ENCODE results near the gene GTPBP1.

The GTPBP1 gene

DNA sequence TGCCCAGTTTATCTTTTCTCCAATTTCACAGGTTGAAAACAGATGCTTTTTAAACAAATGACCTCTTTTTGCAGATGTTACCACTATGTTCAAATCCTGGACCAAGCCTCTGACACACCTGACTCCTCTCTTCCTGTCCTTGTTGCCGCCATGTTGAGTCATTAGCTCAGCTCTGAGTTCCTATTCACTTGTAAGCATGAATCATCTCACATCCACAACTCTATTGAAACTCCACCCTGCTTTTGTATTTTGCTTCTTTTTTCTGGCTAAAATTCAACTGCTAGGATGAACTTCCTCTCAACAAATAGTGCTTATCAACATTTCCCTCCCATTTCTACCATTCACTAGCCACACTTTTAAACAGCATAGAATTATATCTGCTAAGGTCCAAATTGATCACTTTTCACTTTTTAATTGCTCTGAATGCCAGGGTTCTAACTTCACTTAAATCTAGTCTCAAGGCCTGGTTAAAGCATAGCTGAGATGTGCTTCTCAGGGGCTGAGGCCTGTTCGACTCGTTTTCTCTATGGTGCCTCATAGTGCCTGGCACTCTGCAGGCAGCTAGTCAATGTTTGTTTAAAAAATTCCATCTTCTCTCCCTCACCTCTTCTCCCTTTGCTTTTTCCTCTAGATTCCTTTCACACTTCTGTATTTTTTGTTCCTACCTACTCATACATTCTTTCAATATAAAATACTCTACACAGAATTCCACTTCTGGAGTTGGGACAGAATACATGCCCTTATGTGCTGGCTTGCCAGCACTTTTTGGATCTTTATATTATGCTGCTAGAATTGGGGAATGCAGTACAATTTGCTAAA, 8.9 kb upstream of the GTPBP1 start:
- Histone ChIP-seq H3K9ac (ENCODE audit: low read length) (peak overlapping the region; percentile 44), H3K4me1 (ENCODE audit: control insufficient read depth, insufficient read depth, low read length) (peaks cover 46% of the 10 kb centered on the region), H3K4me3 (ENCODE audit: low read length) (no peak overlapping the region), H3K9me3 (ENCODE audit: control insufficient read depth, low read length) (no peaks in the 10 kb centered on the region), H3K27me3 (ENCODE audit: control insufficient read depth, insufficient read depth, low read length) (no peaks in the 10 kb centered on the region), H3K36me3 (ENCODE audit: control insufficient read depth, insufficient read depth, low read length) (no peaks in the 10 kb centered on the region)

DNA sequence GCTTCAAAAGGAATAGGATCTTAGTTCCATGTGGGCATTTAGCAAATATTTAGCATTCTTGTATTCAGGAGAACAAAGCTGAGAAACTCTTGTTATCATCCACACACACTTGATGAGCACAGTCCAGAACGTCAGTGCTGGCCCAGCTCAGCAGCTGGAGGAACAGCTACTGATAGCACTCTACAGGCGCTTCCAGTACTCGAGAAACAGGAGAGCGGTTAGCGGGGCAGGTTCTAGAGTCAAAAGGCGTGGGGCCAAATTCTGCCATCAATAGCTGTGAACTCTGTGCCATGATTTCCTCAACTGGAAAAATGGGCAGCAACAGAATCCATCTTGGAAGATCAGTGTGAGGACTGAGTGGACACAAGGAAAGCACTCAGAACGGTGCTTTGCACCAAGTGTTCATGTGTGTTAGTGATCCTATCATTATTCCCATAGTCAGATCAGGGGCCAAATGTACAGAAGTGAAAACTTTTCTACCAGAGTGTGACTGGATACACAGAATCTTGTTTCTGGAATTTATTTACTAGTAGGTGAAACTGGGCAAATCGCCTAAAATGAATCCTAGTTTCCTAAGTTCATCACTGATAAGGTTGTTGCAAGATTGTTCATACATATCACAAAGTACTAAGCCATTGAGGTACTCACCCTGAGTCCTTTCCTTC, 8.2 kb upstream of the GTPBP1 start:
- peaks cover 46% of the 10 kb centered on the region for H3K4me1 ChIP-seq (ENCODE audit: control insufficient read depth, insufficient read depth, low read length)
- H3K36me3 ChIP-seq (ENCODE audit: control insufficient read depth, insufficient read depth, low read length): no peaks in the 10 kb centered on the region
- H3K9me3 ChIP-seq (ENCODE audit: control insufficient read depth, low read length): no peaks in the 10 kb centered on the region
- H3K27me3 ChIP-seq (ENCODE audit: control insufficient read depth, insufficient read depth, low read length): no peaks in the 10 kb centered on the region
- peak overlapping the region; percentile 30 for H3K9ac ChIP-seq (ENCODE audit: low read length)
- no peak overlapping the region for H3K4me3 ChIP-seq (ENCODE audit: low read length)

- H3K9ac ChIP-seq (ENCODE audit: low read length): peak overlapping the region; percentile 10
- peaks cover 46% of the 10 kb centered on the region for H3K4me1 ChIP-seq (ENCODE audit: control insufficient read depth, insufficient read depth, low read length)
- no peaks in the 10 kb centered on the region for H3K27me3 ChIP-seq (ENCODE audit: control insufficient read depth, insufficient read depth, low read length)
- H3K4me3 ChIP-seq (ENCODE audit: low read length): peak overlapping the region; percentile 57
- H3K9me3 ChIP-seq (ENCODE audit: control insufficient read depth, low read length): no peaks in the 10 kb centered on the region
- H3K36me3 ChIP-seq (ENCODE audit: control insufficient read depth, insufficient read depth, low read length): no peaks in the 10 kb centered on the region
Observed at GRCh38 chr22:38698407-38699094, 7.2 kb upstream of the GTPBP1 start.

DNA sequence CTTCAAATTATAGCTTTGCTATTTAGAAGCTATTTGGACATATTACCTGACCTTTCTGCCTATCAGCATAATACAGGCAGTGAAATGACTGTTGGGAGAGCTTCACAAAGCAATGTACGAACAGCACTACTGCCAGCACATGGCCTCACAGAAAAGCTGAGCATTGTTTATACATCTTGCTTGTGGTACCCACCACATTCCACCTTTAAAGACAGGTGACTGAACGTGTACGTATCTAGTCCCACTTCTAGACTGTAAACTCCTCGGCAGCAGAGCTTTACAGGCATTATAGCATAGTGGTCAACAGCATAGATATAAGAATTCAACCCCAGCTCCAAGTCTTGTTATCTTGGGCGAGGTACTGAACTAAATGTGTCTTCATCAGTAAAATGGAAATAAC, 6.6 kb upstream of the GTPBP1 start:
- no peaks in the 10 kb centered on the region for H3K9me3 ChIP-seq (ENCODE audit: control insufficient read depth, low read length)
- no peaks in the 10 kb centered on the region for H3K27me3 ChIP-seq (ENCODE audit: control insufficient read depth, insufficient read depth, low read length)
- peaks cover 44% of the 10 kb centered on the region for H3K4me1 ChIP-seq (ENCODE audit: control insufficient read depth, insufficient read depth, low read length)
- peak overlapping the region; percentile 97 for H3K9ac ChIP-seq (ENCODE audit: low read length)
- no peaks in the 10 kb centered on the region for H3K36me3 ChIP-seq (ENCODE audit: control insufficient read depth, insufficient read depth, low read length)
- H3K4me3 ChIP-seq (ENCODE audit: low read length): peak overlapping the region; percentile 57

- Histone ChIP-seq H3K9me3 (ENCODE audit: control insufficient read depth, low read length) (no peaks in the 10 kb centered on the region), H3K4me1 (ENCODE audit: control insufficient read depth, insufficient read depth, low read length) (peaks cover 45% of the 10 kb centered on the region), H3K27me3 (ENCODE audit: control insufficient read depth, insufficient read depth, low read length) (no peaks in the 10 kb centered on the region), H3K4me3 (ENCODE audit: low read length) (peak overlapping the region; percentile 57), H3K36me3 (ENCODE audit: control insufficient read depth, insufficient read depth, low read length) (no peaks in the 10 kb centered on the region), H3K9ac (ENCODE audit: low read length) (peak overlapping the region; percentile 97)
Observed at GRCh38 chr22:38699784-38700183, 6.0 kb upstream of the GTPBP1 start.

DNA sequence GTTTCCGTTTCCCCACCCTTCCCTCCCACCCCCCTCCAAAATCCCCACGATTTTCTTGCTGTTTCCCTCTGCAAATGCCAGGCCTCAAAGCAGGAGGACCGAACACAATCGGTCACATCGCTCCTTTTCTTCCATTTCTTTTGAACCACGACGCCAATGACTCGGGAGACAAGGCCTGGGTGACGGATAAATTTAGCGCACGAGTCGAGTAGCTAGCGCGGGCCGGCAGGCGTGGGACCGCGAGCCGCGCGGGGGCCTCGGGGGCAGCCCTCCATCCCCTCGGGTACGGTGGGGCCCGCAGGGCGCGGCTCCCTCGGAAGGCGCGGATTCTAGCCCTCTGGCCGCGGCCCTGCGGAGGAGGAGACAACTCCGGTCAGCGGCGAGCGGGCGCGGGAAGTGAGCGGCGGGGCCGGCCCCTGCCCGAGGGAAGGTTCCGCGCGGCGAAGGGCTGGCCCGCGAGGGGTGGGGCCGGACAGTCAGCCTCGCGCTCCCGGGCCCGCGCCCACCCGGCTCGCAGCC, 5.4 kb upstream of the GTPBP1 start:
- no peaks in the 10 kb centered on the region for H3K36me3 ChIP-seq (ENCODE audit: control insufficient read depth, insufficient read depth, low read length)
- H3K9ac ChIP-seq (ENCODE audit: low read length): peak overlapping the region; percentile 97
- H3K9me3 ChIP-seq (ENCODE audit: control insufficient read depth, low read length): no peaks in the 10 kb centered on the region
- peaks cover 45% of the 10 kb centered on the region for H3K4me1 ChIP-seq (ENCODE audit: control insufficient read depth, insufficient read depth, low read length)
- no peaks in the 10 kb centered on the region for H3K27me3 ChIP-seq (ENCODE audit: control insufficient read depth, insufficient read depth, low read length)
- H3K4me3 ChIP-seq (ENCODE audit: low read length): peak overlapping the region; percentile 57

DNA sequence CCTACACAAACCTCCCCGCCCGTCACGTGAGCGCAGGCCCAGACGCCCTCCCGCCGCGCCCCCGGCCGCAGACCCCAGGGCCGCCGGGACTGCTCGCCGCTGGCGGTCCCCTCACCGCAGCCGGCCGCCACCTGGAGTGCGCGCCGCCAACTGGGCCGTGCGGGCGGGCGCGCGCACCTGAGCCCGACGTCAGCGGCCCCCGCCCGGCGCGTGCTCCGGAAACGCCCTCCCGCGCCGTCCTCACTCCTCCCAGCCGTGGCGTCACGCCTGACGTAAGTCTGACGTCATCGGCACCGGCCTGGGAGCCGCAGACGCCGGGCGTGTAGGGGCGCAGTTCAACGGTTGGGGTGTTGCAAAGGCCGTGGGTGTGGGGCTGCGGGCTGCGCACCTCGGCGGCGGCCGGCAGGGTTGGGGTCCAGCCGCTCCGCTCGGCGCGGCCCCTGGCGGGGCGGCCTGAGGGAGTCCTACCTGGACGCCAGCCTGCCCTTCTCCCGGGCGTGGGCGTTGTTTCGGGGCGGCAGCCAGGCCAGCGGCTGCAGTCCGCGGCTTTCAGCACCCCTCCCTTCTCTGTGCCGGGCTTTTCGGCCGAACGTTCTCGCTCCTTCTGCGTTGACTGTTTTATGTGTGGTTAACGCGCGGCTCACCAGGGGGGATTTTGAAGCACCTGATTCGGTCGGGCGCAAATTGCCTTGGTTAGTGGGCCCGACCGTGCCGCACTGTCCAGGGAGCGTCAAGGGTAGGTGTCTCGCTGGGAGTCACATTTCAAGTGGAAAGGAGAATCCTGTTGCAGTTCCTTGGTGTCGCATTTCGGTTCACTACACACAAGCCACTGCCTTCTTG, 4.7 kb upstream of the GTPBP1 start, which contains the start of gene JOSD1:
JOSD1 (minus strand) TSS at position 155 of the 840 bp plus-strand sequence. CDS start 956 bp downstream, outside the sequence.
- peaks cover 39% of the 10 kb centered on the region for H3K4me1 ChIP-seq (ENCODE audit: control insufficient read depth, insufficient read depth, low read length)

GRCh38 chr22:38704654-38705234, 1.0 kb upstream of the GTPBP1 start:
- no peaks in the 10 kb centered on the region for H3K36me3 ChIP-seq (ENCODE audit: control insufficient read depth, insufficient read depth, low read length)
- H3K27me3 ChIP-seq (ENCODE audit: control insufficient read depth, insufficient read depth, low read length): no peaks in the 10 kb centered on the region
- no peak overlapping the region for H3K4me3 ChIP-seq (ENCODE audit: low read length)
- no peaks in the 10 kb centered on the region for H3K9me3 ChIP-seq (ENCODE audit: control insufficient read depth, low read length)
- peak overlapping the region; percentile 25 for H3K9ac ChIP-seq (ENCODE audit: low read length)
- H3K4me1 ChIP-seq (ENCODE audit: control insufficient read depth, insufficient read depth, low read length): peaks cover 29% of the 10 kb centered on the region

More for the DNA sequence above, 4.7 kb upstream of the GTPBP1 start, which contains the start of gene JOSD1:
- H3K9me3 ChIP-seq (ENCODE audit: control insufficient read depth, low read length): no peaks in the 10 kb centered on the region
- peak within 1 kb of the TSS; percentile 97 for H3K9ac ChIP-seq (ENCODE audit: low read length)
- H3K4me3 ChIP-seq (ENCODE audit: low read length): peak within 1 kb of the TSS; percentile 70
- no peaks in the 10 kb centered on the region for H3K36me3 ChIP-seq (ENCODE audit: control insufficient read depth, insufficient read depth, low read length)
- no peaks in the 10 kb centered on the region for H3K27me3 ChIP-seq (ENCODE audit: control insufficient read depth, insufficient read depth, low read length)

DNA sequence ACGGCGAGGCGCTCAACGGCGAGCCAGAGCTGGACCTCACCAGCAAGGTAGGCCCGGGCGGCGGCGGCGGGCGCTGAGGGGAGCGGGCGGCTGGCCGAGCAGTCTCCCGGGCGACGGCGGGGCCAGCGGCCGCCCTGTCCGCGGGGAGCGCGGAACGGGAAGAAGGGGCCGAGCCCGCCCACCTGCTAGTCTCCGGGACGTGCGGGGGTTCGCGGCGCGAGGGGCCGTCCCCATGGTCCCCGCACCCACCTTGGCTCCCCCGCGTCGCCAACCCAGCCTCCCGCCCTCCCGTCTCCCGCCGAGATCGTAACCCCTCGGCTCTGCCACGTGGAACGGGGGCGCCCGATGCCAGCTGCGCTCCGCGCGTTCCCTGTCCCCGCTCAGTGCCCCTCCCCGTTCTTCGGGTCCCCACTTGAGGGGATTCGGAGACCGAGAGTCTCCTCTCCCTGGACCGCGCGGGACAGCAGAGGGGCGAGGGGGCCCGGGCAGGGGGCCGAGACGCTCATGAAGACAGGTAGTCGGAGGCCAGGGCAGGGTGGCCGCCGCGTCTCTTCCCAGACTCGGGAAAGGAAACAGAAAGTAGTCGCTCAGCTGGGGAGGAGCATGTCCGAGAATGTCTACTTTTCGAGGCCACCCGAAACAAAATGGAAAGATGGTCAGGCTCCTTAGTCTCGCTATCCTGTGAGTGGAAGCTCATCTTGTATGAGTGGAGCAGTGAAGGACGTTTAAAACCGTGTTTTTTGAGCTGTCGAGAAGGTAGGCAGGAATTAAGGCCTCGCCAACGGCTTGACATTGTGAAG, 557 bp downstream of the GTPBP1 start:
- no peaks in the 10 kb centered on the region for H3K9me3 ChIP-seq (ENCODE audit: control insufficient read depth, low read length)
- peaks cover 29% of the 10 kb centered on the region for H3K4me1 ChIP-seq (ENCODE audit: control insufficient read depth, insufficient read depth, low read length)
- peak overlapping the region; percentile 82 for H3K4me3 ChIP-seq (ENCODE audit: low read length)
- H3K9ac ChIP-seq (ENCODE audit: low read length): peak overlapping the region; percentile 78
- no peaks in the 10 kb centered on the region for H3K36me3 ChIP-seq (ENCODE audit: control insufficient read depth, insufficient read depth, low read length)
- no peaks in the 10 kb centered on the region for H3K27me3 ChIP-seq (ENCODE audit: control insufficient read depth, insufficient read depth, low read length)

- Histone ChIP-seq H3K4me1 (ENCODE audit: control insufficient read depth, insufficient read depth, low read length) (peaks cover 29% of the 10 kb centered on the region), H3K4me3 (ENCODE audit: low read length) (peak overlapping the region; percentile 82)
Observed at GRCh38 chr22:38706901-38707195, 1.1 kb downstream of the GTPBP1 start.

More at GRCh38 chr22:38706901-38707195, 1.1 kb downstream of the GTPBP1 start:
- Histone ChIP-seq H3K9me3 (ENCODE audit: control insufficient read depth, low read length) (no peaks in the 10 kb centered on the region), H3K9ac (ENCODE audit: low read length) (peak overlapping the region; percentile 78), H3K27me3 (ENCODE audit: control insufficient read depth, insufficient read depth, low read length) (no peaks in the 10 kb centered on the region), H3K36me3 (ENCODE audit: control insufficient read depth, insufficient read depth, low read length) (no peaks in the 10 kb centered on the region)

All from mucosa of stomach (tissue), 1 donor.